HG03469 (cell line): ENCODE measurements around the gene ANKRD2.
"Not testable (repeated sequence)": the region's sequence is repeated elsewhere in the genome, so short reads cannot be mapped to it uniquely, and the experiment has no call there.

Experiments
- ATAC-seq: cut with Tn5 transposase; IDR thresholded peaks from one replicate; pipeline ENCODE4 v1.9.1; 2021; ENCODE audit warnings: mild to moderate bottlenecking, moderate library complexity, moderate number of reproducible peaks; ENCODE audit not compliant: unreplicated experiment

Gene ANKRD2, protein sequence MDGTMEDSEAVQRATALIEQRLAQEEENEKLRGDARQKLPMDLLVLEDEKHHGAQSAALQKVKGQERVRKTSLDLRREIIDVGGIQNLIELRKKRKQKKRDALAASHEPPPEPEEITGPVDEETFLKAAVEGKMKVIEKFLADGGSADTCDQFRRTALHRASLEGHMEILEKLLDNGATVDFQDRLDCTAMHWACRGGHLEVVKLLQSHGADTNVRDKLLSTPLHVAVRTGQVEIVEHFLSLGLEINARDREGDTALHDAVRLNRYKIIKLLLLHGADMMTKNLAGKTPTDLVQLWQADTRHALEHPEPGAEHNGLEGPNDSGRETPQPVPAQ

GRCh38 chr10:97572214-97572989, at the start of gene ANKRD2:
TSS of gene ANKRD2 (plus strand) at chr10:97572779. CDS start at chr10:97572789, 10 bp downstream.
- no peak for ATAC-seq

- ATAC-seq, result no peak
Observed at GRCh38 chr10:97522937-97523336, 49.6 kb upstream of the ANKRD2 start.

- ATAC-seq, result no peak
Observed at GRCh38 chr10:97525086-97525485, 47.5 kb upstream of the ANKRD2 start.

GRCh38 chr10:97525683-97526110, 46.9 kb upstream of the ANKRD2 start:
- no peak for ATAC-seq

DNA sequence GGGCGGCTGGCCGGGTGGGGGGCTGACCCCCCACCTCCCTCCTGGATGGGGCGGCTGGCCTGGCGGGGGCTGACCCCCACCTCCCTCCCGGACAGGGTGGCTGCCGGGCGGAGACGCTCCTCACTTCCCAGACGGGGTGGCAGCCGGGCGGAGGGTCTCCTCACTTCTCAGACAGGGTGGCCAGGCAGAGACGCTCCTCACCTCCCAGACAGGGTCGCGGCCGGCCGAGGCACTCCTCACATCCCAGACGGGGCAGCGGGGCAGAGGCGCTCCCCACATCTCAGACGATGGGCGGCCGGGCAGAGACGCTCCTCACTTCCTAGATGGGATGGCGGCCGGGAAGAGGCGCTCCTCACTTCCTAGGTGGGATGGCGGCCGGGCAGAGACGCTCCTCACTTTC, 43.7 kb upstream of the ANKRD2 start:
- not testable (repeated sequence) for ATAC-seq

DNA sequence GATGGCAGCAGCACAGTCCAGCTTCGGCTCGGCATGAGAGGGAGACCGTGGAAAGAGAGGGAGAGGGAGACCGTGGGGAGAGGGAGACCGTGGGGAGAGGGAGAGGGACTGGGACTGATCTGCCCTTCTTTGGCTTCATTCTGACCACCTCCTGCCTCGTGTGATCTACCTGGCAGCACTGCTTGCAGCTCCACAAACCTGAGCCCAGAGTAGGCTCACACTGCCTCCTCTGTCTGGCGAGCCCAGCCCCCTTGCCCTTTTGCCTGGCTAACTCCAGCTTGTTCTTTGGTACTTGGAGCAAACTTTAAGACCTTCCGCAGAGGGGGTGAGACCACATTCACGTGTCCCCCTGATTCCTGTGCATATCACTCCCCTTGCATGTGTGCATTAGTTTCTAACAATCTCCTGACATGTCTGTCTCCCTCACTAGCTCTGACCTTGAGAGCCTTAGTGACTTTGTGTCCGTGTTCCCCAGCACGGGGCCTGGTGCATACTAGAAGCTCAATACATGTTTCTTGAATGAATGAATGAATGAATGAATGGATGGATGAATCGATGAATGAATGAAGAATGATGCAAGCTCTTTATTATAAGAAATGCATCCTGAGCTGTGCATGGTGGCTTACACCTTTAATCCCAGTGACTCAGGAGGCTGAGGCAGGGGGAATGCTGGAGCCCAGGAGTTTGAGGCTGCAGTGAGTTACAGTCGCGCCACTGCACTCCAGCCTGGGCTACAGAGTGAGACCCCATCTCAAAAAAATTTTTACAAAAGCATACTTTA, 42.7 kb upstream of the ANKRD2 start:
- ATAC-seq, result no peak

GRCh38 chr10:97531401-97531986, 41.1 kb upstream of the ANKRD2 start:
- ATAC-seq, result no peak

DNA sequence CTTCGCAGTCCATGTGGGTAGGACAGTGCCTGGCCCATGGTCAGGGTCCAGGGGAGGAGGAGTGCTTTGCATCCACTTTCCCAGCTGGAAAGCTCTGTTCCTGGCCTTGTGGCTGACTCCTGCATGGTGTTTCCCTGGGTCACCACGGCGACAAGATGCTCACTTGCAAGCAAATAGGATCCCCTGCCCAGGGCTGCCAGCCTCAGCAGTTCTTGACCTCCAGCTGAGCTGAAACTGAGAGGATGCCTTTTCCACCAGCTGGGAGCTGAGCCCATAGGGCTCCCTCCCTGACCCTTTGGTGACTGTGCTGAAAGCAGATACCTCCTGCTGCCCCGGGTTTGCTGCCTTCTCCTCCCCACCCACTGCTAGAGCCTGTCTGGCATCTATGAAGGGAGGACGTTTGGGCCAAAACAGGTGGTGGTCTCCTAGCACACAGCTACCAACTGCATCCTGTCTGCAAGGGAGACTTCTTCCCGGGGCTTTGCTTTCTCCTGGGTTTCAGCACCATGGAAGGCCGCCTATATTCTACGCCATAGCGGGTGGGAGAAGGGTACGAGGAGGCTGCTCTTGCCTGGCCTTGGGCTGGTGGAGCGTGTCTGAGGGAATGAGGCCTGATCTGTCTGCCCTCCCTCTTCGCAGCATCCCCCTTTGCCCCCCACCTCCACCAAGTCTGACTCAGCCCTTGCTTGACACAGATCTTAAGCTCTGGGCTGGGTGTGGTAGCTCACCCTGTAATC, 39.5 kb upstream of the ANKRD2 start:
- no peak for ATAC-seq

- ATAC-seq, result no peak
Observed at GRCh38 chr10:97533888-97534287, 38.7 kb upstream of the ANKRD2 start.

- ATAC-seq, result no peak
Observed at GRCh38 chr10:97534746-97535367, 37.7 kb upstream of the ANKRD2 start.

DNA sequence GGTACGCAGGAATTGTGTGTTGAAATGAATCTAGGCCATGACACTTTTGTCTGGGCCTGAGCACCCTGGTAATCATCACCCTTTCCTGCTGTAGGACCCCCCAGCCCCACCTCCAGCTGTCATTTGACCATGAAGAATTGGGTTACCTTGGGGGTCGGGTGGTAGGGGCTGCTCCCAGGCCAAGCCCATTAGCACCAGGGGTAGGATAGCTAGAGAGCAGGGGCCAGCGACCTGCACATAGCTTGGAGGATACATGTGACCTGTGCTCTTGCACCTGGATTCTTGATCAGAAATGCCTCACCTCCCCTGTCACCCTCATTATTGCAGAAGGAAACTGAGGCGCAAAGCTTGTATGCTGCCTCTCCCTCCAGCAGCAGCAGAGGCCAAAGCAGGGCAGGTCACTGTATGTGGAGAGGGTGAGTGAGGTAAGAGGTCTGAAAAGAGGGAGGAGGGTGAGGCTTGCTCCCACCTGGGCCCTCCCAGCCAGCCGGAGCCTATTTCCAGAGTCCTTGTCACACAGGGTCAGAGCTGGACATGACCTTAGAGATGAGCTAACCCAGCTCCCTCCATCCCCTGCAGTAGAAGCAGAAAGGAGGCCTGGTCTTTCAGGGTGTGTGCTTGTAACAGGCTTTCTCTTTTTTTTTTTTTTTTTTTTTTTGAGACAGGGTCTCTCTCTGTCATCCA, 35.3 kb upstream of the ANKRD2 start:
- no peak for ATAC-seq

DNA sequence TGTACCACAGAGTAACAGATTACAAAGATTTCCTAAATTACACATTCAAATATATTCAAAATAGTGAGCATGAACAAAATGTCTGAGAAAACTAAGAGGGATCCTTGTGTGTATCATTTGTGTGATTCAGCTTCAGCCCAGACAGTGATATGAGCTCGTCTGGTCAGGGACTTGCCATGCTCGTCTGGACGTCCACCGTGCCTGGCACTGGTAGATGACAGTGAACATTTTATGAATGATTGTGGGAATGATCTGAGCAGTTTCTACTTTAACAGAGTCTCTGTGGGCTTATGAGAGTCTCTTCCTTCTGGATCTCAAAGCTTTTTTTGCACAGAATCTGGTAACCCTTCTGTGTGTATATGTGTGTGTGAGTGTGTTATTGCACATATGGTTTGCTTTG, 34.2 kb upstream of the ANKRD2 start:
- ATAC-seq, result no peak

GRCh38 chr10:97538839-97539238, 33.7 kb upstream of the ANKRD2 start:
- ATAC-seq, result no peak

DNA sequence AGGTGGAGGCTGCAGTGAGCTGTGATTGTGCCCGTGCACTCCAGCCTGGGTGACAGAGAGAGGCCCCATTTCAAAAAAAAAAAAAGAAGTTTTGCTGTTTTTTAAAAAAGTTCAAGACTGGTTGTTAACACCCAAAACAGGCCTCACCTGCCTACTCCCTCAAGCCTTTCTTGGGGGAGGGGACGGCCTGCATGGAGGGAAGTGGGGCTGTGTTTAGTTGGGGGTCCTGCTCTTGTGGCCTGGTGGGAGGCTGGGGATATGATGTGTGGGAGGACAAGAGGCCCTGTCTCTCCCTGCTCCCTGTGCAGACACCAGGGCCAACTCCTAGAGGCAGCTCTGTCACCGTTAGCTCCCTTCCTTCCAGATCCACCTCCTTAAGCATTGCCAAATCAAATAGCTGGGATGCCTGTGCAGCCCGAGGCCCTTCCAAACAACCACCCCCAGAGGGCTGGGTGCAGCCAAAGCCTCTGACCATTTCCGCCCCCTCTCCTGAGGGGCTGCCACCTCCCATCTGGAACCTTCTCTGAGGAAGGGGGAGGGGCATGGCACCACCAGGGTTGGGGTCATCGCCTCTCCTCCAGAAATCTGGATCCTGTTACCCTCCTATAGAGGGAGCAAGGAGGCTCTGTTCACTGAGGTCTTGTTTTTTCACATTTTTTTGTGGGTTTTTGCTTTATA, 32.9 kb upstream of the ANKRD2 start:
- ATAC-seq, result no peak

- ATAC-seq, result no peak
Observed at GRCh38 chr10:97540669-97541500, 31.7 kb upstream of the ANKRD2 start.

GRCh38 chr10:97542169-97543024, 30.2 kb upstream of the ANKRD2 start:
- ATAC-seq, result no peak

- no peak for ATAC-seq
Observed at GRCh38 chr10:97543025-97543546, 29.5 kb upstream of the ANKRD2 start.
